GM19238 (cell line): ENCODE results near the gene MOXD1.
"Not testable (repeated sequence)": the region's sequence is repeated elsewhere in the genome, so short reads cannot be mapped to it uniquely, and the experiment has no call there.

Experiments
- DNase-seq: peaks from one replicate; pipeline ENCODE4 v3.0.0; 2011; ENCODE audit warnings: low spot score; ENCODE audit not compliant: insufficient read length

The MOXD1 gene

DNA sequence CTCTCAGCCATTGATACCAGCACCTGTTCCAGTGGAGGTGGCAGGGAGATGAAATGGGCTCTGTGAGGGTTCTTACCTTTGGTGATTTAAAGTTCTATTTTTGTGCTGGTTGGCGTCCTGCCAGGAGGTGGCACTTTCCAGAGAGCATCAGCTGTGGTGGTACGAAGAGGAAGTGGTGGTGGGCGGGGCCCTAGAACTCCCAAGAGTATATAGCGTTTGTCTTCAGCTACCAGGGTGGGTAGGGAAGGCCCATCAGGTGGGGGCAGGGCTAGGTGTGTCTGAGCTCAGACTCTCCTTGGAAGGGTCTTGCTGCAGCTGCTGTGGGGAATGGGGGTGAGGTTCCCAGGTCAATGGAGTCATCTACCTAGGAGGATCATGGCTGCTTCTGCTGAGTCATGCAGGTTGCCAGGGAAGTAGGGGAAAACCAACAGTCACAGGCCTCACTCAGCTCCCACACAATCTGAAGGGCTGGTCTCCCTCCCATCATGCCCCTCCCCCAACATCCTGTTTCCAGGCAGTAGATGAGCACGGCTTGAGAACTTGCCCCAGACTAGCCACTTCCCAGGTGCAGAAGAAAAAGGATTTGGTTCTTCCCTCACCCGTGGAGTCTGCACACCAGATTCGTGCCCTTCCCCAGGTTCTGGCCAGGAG, 46.6 kb downstream of the MOXD1 start:
- no peak for DNase-seq

DNA sequence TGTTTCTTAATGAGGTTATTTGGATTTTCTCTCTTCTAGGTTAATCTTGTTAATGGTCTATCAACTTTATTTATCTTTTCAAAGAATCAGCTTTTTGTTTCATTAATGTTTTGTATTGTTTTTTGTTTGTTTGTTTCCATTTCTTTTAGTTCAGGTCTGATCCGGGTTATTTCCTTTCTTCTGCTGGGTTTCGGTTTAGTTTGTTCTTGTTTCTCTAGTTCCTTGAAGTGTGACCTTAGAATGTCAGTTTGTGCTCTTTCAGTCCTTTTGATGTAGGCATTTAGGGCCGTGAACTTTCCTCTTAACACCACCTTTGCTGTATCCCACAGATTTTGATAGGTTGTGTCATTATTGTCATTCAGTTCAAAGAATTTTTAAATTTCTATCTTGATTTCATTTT, 49.3 kb downstream of the MOXD1 start:
- DNase-seq = not testable (repeated sequence)

DNA sequence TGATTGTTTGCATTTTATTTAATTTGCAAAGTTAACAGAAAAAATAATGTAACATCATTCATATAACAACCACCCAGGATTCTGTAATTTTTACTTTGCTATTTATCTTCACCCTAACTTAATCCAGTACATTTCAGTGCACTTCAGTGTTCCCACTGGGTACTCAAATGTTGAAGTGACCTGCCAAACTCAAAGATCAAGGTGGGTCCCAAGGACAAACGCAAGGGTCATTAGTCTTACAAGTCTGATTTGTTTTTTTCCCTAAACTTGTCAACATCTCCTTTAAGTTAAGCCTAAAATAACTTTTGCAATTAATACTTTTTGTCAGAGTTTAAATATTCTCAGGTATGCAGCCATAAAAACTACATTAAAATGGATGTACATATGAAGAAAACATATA, 53.0 kb downstream of the MOXD1 start:
- DNase-seq = no peak

DNA sequence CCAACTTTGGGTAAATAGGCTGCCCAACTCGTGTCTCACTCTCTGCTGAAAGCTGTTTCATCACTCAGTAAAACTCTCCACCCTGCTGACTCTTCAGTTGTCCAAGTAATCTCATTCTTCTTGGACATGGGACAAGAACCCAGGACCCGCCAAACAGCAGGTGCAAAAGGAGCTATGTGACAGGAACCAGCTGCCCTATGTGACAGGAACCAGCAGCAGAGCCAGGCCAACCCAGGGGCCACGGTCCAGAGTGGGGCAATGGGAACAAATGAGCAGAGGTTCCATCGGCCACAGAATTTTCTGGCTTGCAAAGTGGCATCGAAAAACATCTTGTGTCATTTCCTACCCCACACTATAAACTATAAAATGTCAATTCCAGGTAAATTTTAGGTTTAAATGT, 56.5 kb downstream of the MOXD1 start:
- no peak for DNase-seq

DNA sequence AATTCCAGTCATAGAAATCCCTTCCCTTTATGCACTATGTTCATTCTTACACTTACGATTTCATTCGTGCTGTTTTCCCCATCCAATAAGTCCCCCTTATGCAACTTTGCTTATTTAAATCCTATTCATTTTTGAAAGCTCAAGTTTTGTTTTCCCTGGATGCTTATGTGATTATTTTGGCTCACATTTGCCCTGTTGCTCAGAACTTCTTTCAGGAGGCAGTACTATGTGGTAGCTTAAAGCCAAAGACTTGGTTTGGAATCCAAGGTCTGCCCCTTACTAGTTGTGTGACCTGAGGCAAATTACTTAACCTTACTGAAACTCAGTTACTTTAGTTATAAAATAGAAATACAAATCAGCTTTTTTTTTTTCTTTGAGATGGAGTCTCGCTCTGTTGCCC, 59.6 kb downstream of the MOXD1 start:
- no peak for DNase-seq

DNA sequence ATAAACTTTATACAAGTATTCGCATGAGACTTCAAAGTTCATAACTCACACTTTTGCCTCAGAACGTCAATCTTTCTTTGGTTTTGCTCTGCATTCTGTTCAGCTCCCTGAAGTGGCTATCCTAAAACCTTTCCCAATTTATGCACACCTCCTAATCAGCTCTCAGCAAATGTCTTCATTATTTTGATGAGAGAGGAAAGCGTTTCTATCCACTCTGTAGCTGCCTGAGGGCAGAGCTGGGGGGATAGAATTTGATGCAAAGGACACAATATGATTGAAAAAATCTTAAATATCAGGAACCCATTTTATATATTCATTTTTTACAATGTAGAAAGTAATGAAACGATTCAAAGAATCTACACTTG, 66.8 kb downstream of the MOXD1 start:
- no peak for DNase-seq

DNA sequence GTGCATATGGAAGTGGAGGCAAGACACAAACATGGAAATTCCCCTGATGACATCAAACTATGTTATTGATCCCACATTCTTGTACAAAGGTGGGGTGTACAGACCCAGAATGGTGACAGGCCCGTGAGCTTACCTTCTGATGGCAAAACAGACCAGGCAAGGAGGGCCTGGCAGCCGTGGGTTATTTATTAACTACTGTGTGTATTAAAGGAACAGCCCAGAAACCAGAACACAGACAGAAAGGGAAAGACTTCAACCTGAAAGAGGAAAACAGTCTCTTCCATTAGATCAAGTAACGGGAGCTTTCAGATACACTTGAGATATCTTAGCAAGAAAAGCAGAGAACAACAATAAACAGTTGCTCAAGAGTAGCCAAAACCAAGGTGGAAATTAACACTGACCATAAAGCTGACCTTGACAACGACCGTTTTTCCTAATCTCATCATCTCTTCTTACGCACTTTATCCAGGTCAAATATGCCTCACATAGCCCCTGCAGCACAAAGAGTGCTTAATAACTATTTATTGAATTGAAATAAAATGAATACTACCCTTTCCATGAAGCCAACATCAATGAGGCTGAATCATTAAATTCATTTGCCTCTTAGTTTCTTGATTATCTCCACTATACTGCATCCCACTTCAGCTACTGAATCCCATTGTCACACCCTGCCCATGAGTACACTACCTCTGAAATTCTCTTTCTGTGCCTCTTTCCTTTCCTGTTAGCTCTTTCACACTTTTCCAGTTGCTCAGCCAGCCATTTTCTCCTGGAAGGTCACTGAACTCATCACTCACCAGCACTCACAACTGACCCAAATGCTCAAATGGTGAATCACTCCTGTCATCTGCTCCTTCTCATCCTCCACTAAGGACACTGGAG, 67.4 kb downstream of the MOXD1 start:
- no peak for DNase-seq

DNA sequence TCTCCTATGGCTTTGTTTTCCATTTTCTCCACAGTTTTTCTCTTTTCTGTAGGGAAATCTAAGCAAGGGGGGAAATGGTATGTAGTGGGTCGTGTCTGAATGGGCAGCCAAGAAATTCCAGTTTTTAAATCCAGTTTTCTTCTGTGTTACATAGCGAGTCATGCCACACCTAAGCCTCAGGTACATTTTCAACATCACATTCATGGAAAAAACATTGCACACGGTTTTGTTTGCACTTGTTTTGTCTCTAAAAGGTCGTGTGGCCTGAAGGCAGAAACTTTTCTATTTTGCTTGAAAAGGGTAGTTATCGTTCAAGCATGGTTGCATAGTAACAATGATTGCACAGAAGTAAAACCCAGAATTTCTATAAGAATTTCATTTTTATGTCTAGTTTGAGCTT, 70.5 kb downstream of the MOXD1 start:
- no peak for DNase-seq

DNA sequence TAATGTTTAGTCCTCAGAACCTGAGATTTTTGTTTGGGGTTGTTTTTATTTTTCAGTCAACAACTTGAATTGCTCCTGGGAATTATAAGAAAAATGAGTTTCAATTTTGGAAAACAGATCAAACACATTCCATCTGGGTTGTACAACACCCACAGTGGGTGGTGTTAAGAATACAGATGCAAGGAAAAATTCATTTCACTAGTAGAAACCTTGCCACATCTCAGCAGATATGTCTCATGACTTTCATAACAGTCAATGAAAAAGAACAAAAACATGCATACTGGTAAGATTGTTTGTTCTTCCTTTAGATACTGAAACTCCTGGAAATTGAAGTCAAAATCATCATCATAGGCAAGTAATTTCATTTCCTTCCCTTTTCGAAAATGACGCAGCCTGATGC, 78.9 kb downstream of the MOXD1 start:
- DNase-seq = no peak

DNA sequence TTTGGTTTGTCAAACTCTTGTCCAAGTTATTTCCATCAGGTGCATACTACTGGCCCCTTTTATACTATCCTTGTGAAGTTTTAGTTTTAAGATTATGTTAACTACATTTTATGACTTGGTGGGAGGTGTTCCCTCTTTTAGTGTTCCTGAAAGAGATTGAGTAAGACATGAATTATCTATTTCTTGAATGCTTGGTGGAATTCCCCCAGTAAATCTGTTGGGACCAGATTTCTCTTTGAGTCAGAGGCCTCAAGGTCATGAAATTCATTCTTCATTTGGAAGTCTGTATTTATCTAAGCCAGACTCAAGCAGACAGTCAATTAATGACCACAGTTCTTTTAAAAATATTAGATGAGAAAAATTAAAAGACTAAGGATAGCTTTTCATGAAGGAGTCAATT, 81.3 kb downstream of the MOXD1 start:
- DNase-seq = no peak

DNA sequence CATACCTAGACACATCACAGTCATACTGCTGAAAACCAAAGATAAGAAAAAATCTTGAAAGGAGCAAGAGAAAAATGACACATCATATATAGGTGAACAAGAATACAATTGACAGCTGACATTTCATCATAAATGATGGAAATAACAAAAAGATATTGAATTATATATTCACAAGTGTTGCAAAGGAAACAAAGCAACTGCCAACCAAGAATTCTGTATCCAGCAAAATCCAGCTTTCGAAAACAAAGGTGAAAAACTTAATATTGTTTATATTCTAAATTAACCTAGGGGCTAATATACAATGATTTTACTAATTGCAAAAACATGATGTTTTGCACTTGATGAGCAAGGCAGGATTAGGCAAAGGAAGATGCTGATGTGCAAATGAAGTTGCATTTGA, 84.3 kb downstream of the MOXD1 start:
- DNase-seq = no peak

DNA sequence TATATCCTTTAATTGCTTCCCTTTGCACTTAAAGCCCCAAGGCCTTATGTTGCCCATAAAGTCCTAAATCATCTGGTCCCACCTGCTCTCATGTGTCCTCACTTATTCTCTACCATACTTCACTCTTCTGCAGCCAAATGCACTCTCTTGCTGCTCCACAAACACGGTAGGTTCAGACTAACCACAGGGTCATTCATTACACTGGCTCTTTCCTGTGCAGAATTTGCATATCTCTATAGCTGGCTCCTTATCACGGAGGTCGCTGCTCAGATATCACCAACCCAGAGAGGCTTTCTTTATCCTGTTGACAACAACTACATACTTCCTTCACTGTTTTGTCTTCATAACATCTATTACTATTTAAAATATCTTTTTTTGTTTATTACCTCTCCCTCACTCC, 86.8 kb downstream of the MOXD1 start:
- no peak for DNase-seq

DNA sequence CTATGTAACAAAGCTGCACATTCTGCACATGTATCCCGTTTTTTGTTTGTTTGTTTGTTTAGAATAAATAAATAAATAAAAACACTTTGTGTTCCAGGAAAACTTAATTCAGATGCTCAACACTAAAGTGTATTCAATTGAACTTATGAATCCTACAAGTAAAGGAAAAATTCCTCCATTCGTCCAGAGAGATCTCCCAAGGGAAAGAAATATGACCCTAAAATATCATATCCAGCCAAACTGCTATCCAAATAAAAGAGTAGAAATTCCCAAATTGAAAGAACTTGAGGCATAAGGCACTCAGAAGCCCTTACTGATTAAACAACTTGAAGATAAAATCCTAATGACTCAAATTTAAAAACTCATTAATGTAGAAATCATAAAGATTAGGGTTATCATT, 90.4 kb downstream of the MOXD1 start:
- no peak for DNase-seq

DNA sequence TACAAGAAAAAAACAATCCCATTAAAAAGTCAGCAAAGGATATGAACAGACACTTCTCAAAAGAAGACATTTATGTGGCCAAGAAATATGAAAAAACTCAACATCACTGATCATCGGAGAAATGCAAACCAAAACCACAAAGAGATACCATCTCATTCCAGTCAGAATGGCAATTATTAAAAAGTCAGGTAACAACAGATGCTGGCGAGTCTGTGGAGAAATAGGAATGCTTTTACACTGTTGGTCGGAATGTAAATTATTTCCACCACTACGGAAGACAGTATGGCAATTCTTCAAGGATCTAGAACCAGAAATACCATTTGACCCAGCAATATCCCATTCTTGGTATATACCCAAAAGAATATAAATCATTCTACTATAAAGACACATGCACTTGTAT, 91.1 kb downstream of the MOXD1 start:
- DNase-seq = not testable (repeated sequence)

DNA sequence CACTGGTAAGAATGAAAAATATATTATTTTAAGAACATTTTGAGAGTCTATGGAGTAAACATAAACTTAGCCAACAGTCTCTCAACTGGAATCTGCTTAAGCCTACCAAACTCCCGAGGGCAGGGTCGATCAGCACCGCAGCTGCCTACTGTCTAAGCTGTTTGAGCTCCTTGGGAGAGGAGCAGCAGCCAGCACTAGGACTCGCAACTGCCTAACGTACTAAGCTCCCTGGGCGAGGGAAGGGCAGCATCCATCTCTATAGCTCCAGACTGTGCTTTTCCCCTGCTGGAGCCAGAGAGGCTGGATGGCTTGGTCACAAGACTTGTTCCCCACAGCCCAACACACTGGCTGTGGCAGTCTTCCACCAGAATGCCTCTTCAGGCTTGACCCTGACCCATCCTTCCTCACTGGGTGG, 96.4 kb downstream of the MOXD1 start:
- DNase-seq = no peak

DNA sequence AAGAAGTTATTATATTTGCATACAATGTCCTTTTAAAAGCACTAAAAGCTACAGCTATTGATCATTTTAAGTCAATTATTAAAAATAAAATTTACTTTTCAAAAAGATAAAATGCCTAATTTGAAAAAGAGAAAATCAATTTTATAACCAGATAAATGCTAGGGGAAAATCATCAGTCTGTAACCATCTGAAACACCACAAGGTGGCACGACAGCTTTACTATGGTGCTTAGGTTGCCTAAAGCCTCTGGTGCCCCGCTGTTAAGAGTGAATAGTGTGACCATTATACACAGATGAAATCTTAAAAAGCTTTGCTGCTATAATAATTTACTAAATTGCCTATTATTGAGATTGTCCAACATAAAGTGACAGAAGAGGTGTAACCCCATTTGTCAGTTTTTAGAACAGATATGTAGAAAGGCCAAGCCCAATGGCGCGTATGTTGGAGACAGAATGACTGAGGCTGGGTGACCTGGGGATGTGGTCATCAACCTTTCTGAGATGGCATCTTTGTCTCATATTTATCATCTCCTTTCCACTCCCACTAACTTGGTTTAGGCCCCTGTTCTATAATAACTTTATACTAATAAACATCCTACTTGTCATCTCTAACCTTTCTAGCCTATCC, 100.8 kb downstream of the MOXD1 start:
- DNase-seq = peak; percentile 5

DNA sequence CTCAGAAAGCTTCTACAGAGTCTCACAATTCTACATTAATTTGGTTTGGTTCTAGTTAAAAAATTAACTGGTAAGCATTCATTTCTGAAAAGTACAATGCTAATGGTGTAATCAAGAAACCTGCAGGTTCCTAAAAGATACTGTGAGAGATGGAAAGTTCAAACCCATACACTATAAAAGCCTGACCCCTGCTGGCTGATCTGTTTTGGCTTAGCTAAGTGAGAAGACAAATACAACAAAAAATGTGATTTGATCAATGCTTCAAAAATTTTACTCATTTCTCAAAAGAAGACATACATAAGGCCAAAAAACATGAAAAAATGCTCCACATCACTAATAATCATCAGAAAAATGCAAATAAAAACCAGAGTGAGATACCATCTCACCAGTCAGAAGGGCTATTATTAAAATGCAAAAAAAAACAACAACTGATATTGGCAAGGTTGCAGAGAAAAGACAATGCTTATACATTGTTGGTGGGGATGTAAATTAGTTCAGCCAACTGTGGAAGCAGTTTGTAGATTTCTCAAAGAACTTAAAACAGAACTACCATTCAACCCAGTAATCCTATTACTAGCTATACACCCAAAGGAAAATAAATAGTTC, 102.8 kb downstream of the MOXD1 start:
- DNase-seq = no peak

DNA sequence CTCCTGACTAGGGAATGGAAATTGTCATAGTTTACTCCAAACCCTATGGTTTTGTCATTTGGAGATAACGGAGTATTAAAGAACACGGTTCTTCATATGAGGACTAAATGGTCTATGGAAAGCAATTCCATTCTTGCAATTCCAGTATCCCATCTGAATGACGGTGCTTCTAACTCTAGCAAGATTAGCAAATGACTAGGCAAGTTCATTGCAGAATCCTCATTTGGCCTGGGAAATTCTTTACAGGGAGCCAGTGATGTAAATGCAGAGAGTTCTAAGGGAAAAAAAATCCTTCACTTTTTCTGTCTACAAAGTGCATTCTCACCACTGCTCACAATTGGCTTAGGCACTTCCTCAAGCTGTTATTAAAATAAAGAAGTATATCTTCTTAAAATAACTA, 111.5 kb downstream of the MOXD1 start:
- DNase-seq = no peak

DNA sequence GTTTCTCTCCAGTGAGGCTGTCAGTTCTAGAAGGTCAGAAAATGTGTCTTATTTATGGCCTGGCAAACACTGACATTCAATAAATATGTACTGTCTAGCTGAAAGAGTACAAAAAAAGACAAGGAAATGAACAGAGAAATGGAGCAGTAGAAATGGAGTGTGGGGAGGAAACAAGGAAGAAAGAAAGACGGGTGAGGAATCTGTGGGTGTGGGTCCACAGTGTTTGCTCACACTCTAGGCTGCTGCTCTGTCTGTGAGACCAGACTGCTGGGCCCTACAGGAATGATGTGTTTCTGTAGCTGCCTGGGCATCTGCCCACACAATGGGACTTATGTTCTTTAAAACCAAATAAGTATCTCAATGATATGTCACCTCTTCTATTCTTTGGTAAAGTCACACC, 114.2 kb downstream of the MOXD1 start:
- DNase-seq = no peak

DNA sequence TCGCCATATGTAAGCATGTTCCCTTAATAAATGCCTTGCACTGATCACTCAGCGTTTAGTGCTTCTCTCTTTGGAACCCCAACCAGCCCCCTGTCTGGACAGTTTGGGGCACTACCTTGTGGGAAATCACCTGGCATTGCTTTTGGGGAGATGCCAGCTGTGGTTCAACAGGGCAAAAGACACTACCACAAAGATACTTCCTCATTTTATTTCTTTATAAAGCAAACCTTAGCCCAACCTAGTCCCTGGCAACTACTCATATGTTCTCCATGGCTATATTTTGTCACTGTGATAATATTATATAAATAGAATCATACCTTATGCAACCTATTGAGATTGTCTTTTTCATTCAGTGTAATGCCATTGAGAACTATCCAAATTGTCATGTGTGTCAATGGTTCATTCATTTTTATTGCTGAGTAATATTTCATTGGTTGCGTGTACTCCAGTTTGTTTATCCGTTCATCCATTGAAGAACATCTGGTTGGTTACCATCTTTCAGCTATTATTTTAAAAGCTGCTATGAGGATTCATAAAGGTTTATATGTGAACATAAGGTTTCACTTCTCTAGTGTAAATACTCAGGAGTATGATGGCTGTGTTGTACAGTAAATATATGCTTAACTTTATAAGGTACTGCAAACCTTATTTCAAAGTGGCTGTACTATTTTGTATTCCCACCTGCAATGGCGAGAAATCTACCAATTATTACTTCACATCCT, 114.8 kb downstream of the MOXD1 start:
- no peak for DNase-seq

DNA sequence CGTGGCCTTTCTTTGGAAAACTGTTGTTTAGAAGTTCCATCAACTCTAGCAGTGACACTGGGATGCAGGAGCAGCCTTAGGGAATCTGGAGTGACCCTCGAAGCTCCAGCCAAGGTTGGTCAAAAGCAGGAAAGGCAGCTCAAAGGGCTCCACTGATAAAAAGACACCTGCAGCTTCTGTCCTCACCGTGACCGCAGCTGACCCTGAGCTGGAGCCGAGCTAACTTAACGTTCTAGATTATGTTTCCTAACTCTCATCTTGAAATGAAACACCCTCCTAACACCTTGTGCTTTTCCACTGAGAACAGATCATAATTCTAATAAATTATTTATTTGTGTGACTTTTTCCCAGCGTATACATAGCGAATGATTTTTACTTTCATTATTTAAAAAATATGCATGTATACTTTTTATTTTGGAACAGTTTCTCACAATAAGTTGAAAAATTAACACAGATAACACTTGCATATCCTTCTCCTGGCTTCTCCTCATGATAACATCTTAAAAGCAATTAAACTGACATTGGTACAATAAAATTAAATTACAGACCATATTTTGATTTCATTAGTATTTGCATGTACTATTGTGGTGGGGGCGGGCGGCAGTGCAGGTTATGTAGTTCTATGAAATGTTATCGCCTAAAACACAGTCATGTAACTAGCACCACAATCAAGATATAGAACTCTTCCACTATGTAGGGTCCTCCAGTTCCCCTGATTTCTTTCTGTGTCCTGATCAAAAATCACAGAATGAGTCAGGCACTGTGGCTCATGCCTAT, 116.1 kb downstream of the MOXD1 start:
- no peak for DNase-seq
